GM21381 (cell line): ENCODE results near the gene SNAI3.

Source experiments
- ATAC-seq: cut with Tn5 transposase; IDR thresholded peaks from one replicate; pipeline ENCODE4 v1.9.1; 2021; ENCODE audit warnings: mild to moderate bottlenecking, moderate library complexity; ENCODE audit not compliant: unreplicated experiment

The SNAI3 gene

GRCh38 chr16:88651989-88652761 lies 34.1 kb downstream of the SNAI3 start:
- no peak for ATAC-seq

- peak; percentile 63 for ATAC-seq
Measured at GRCh38 chr16:88651276-88651988, 34.9 kb downstream of the SNAI3 start.

- ATAC-seq, result peak; percentile 68
Measured at GRCh38 chr16:88650749-88651275, 35.5 kb downstream of the SNAI3 start, which contains the start of gene CYBA. Gene CYBA, minus strand, starts transcription at chr16:88651053. Its CDS starts 40 bp downstream, at chr16:88651013.

- ATAC-seq, result peak; percentile 16
Measured at GRCh38 chr16:88649924-88650748, 36.2 kb downstream of the SNAI3 start.

- ATAC-seq, result no peak
Measured at GRCh38 chr16:88649195-88649923, 36.9 kb downstream of the SNAI3 start.

- no peak for ATAC-seq
Measured at GRCh38 chr16:88647178-88648070, 38.9 kb downstream of the SNAI3 start.

- no peak for ATAC-seq
Measured at GRCh38 chr16:88646345-88647034, 39.8 kb downstream of the SNAI3 start.

- no peak for ATAC-seq
Measured at GRCh38 chr16:88645941-88646340, 40.4 kb downstream of the SNAI3 start.

- no peak for ATAC-seq
Measured at GRCh38 chr16:88645455-88645854, 40.9 kb downstream of the SNAI3 start.

GRCh38 chr16:88643644-88643932 lies 42.7 kb downstream of the SNAI3 start:
- ATAC-seq, result no peak

- no peak for ATAC-seq
Measured at GRCh38 chr16:88642881-88643643, 43.2 kb downstream of the SNAI3 start.

- ATAC-seq, result no peak
Measured at GRCh38 chr16:88640498-88641247, 45.6 kb downstream of the SNAI3 start.

- ATAC-seq, result no peak
Measured at GRCh38 chr16:88640039-88640495, 46.2 kb downstream of the SNAI3 start.

- ATAC-seq, result no peak
Measured at GRCh38 chr16:88639231-88640038, 46.9 kb downstream of the SNAI3 start.

- no peak for ATAC-seq
Measured at GRCh38 chr16:88638323-88639230, 47.7 kb downstream of the SNAI3 start, which contains the start of gene IL17C. Gene IL17C, plus strand, starts transcription at chr16:88638572. Its CDS starts 70 bp downstream, at chr16:88638642.
